ENCODE measurements around the gene CARD11. TPM values are rescaled to one million over a fixed set of nuclear protein-coding genes. Genes with fewer than 3 reads are reported as not detected.

The CARD11 gene
- total RNA-seq, 1 experiment from 2014 or later = 0.82 TPM

GRCh38 chr7:3082831-3083230 is 39.2 kb upstream of the CARD11 start:
- intact Hi-C loops (cut with micrococcal nuclease; ENCODE audit: unreplicated experiment) = no loop called here
- in situ Hi-C loops (cut with HindIII; ENCODE audit: low pct_unique_long_range_greater_than_20kb, low sequenced_read_pairs) = no loop called here
- ATAC-seq (no peak), DNase-seq (ENCODE audit: low read depth, low spot score) (no peak)
- ChIA-PET POLR2A (no interaction called here), CTCF (interaction anchor here (0.8 kb wide), 1 partner anchor 850 kb away, joined by 4 read pairs; no protein-coding TSS in a partner anchor)
- Histone ChIP-seq H3K4me3 (ENCODE audit: low read depth in 2 of 2, low read length in 2 of 2) (no peak overlapping the region), H3K27ac (ENCODE audit: low read length) (no peak overlapping the region), H3K4me1 (ENCODE audit: control insufficient read depth, insufficient read depth, low read length) (no peaks in the 10 kb centered on the region), H3K27me3 (ENCODE audit: control insufficient read depth, insufficient read depth, low read length) (no peaks in the 10 kb centered on the region), H3K9me3 (ENCODE audit: control insufficient read depth, insufficient read depth, low read depth, low read length) (no peaks in the 10 kb centered on the region), H3K36me3 (ENCODE audit: control insufficient read depth, insufficient read depth, low read length) (no peaks in the 10 kb centered on the region)
- TF ChIP-seq SIN3A (IDR thresholded peaks at IDR 0.05; ENCODE audit: borderline replicate concordance, insufficient read depth, low read depth, low read length) (no peak), CTCF (IDR thresholded peaks at IDR 0.05) (no peak), REST (IDR thresholded peaks at IDR 0.05; ENCODE audit: insufficient read depth in 1 of 2, low read depth in 2 of 2, low read length in 1 of 2) (no peak)
- BruUV-seq (replicated peaks) = no TSS peak

GRCh38 chr7:3082386-3082785 is 38.7 kb upstream of the CARD11 start:
- H3K4me1 ChIP-seq (ENCODE audit: control insufficient read depth, insufficient read depth, low read length) = no peaks in the 10 kb centered on the region
- DNase-seq (ENCODE audit: low read depth, low spot score) (no peak), ATAC-seq (no peak)
- intact Hi-C loops (cut with micrococcal nuclease; ENCODE audit: unreplicated experiment) = no loop called here
- no peaks in the 10 kb centered on the region for H3K27me3 ChIP-seq (ENCODE audit: control insufficient read depth, insufficient read depth, low read length)
- POLR2A ChIA-PET = no interaction called here
- no peak overlapping the region for H3K4me3 ChIP-seq (ENCODE audit: low read depth in 2 of 2, low read length in 2 of 2)
- H3K36me3 ChIP-seq (ENCODE audit: control insufficient read depth, insufficient read depth, low read length) = no peaks in the 10 kb centered on the region
- TF ChIP-seq POLR2AphosphoS5 (IDR thresholded peaks at IDR 0.05; ENCODE audit: low read depth, low read length) (no peak), SIN3A (IDR thresholded peaks at IDR 0.05; ENCODE audit: borderline replicate concordance, insufficient read depth, low read depth, low read length) (no peak), REST (IDR thresholded peaks at IDR 0.05; ENCODE audit: insufficient read depth in 1 of 2, low read depth in 2 of 2, low read length in 1 of 2) (no peak), CTCF (IDR thresholded peaks at IDR 0.05) (no peak), TCF7L2 (IDR thresholded peaks at IDR 0.05; ENCODE audit: low read depth, low read length) (no peak)
- in situ Hi-C loops (cut with HindIII; ENCODE audit: low pct_unique_long_range_greater_than_20kb, low sequenced_read_pairs) = no loop called here
- no TSS peak for BruUV-seq (replicated peaks)
- no peaks in the 10 kb centered on the region for H3K9me3 ChIP-seq (ENCODE audit: control insufficient read depth, insufficient read depth, low read depth, low read length)
- no peak overlapping the region for H3K27ac ChIP-seq (ENCODE audit: low read length)
- CTCF ChIA-PET = interaction anchor here (0.8 kb wide), 1 partner anchor 850 kb away, joined by 4 read pairs; no protein-coding TSS in a partner anchor
